T1000 (cell line): Measurements from ENCODE around the gene RASAL2.
"Not testable (repeated sequence)": the region's sequence is repeated elsewhere in the genome, so short reads cannot be mapped to it uniquely, and the experiment has no call there.

Experiments used
- DNase-seq: peaks from one replicate; lab custom pipeline; 2025; ENCODE audit warnings: mixed read lengths; lab: John Stamatoyannopoulos, UW

Gene RASAL2

DNA sequence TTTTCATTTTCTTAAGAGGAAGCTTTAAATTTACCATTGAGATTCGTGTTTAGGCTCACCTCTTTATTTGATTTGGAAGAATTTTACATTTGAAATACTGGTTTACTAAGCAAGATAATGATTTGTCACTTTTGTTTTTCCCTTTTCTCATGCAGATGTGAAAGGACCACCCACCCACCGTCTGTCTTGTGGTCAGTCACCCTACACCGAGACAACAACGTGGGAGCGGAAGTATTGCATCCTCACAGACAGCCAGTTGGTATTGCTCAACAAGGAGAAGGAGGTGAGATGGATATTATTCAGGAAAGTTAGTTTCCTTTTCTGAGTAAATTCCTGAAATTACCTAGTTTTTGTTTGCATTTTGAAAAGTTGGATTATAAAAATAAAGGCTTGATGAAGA lies 189.5 kb downstream of the RASAL2 start:
- DNase-seq, result no peak

- DNase-seq, result no peak
These were observed 190.2 kb downstream of the RASAL2 start for GRCh38 chr1:178284058-178284457.

DNA sequence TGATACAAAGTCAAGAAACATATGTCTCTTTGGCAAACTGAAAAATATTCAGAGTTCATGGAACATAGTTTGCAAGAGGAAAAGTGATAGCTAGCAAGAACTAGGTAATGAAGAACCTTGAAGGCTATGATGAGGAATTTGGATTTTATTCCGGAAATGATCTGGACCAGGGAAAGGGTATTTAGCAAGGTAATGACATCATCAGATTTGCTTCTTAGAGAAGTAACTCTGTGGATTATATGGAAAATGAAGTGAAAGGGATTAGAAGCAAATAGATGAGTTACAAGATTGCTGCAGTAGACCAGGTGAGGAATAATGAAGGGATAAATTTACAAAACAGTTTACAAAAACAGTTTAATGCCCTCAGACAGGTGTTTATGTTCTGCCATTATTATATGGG lies 197.3 kb downstream of the RASAL2 start:
- no peak for DNase-seq

GRCh38 chr1:178294654-178295053 lies 200.8 kb downstream of the RASAL2 start:
- no peak for DNase-seq

GRCh38 chr1:178300352-178300699 lies 206.4 kb downstream of the RASAL2 start:
- DNase-seq, result no peak

DNA sequence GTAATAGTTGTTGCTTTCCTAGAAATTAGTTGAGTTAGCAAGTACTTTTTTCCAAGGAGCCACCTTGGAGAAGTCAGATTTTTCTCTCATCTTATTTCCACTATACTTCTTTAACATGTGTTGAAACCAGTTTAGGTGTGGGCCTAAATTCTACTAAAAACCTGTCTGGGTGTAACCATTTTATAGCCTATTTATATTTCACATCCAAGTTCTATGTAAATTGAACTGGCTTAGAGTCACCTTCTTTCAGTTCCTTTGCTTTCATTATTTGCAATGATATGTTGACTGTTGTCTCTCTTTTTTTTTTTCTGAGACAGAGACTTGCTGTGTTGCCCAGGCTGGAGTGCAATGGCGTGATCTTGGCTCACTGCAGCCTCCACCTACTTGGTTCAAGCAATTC lies 207.2 kb downstream of the RASAL2 start:
- no peak for DNase-seq

GRCh38 chr1:178307264-178307663 lies 213.4 kb downstream of the RASAL2 start:
- no peak for DNase-seq

- DNase-seq, result no peak
These were observed 214.5 kb downstream of the RASAL2 start for GRCh38 chr1:178308438-178308837.

GRCh38 chr1:178310685-178311105 lies 216.8 kb downstream of the RASAL2 start:
- peak; percentile 39 for DNase-seq

GRCh38 chr1:178311164-178311563 lies 217.3 kb downstream of the RASAL2 start:
- no peak for DNase-seq

DNA sequence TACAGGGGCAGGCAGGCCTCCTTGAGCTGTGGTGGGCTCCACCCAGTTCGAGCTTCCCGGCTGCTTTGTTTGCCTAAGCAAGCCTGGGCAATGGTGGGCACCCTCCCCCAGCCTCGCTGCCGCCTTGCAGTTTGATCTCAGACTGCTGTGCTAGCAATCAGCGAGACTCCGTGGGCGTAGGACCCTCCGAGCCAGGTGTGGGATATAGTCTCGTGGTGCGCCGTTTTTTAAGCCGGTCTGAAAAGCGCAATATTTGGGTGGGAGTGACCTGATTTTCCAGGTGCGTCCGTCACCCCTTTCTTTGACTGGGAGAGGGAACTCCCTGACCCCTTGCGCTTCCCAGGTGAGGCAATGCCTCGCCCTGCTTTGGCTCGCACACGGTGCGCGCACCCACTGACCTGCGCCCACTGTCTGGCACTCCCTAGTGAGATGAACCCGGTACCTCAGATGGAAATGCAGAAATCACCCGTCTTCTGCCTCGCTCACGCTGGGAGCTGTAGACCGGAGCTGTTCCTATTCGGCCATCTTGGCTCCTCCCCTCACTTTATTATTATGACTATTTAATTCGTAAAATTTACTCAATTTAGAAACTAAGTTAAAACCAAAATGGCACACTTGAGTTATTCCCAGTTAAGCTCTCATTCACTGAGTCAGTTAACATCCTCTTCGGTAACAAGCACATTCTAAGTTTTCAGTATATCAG lies 226.5 kb downstream of the RASAL2 start:
- not testable (repeated sequence) for DNase-seq

GRCh38 chr1:178323067-178323466 lies 229.2 kb downstream of the RASAL2 start:
- no peak for DNase-seq

DNA sequence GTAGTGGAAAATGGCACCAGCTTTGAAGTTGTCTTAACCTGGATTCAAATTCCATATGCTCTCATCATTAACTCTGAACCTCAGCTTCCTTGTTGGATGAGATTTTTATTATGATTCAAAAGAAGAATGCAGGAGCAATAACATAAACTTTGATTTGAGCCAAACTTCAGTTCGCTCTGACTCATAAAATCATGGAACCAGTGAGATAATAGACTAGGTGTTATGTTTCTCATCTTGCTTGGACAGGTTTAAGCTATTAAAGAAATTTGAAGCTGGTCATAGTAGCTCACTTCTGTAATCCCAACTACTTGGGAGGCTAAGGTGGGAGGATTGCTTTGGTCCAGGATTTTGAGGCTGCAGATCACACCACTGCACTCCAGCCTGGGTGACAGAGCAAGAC lies 230.1 kb downstream of the RASAL2 start:
- DNase-seq, result no peak

DNA sequence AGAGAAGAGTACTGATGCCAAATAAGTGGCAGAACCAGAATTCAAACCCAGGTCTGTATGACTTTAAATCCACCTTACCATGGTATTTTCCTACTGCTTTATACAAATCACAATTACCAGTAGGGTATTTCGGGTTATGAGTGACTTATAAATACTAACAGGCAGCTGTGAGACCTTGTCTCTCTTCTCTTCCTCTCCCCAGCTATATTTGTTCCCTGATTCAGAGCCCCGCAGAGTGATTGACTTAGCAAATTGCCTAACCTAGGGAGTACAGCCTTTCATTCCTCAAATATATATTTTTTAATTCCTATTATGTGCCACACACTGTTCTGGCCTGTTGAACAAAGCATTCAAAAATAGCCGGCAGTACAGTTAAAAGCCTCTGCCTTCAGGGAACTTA lies 234.8 kb downstream of the RASAL2 start:
- DNase-seq, result no peak

DNA sequence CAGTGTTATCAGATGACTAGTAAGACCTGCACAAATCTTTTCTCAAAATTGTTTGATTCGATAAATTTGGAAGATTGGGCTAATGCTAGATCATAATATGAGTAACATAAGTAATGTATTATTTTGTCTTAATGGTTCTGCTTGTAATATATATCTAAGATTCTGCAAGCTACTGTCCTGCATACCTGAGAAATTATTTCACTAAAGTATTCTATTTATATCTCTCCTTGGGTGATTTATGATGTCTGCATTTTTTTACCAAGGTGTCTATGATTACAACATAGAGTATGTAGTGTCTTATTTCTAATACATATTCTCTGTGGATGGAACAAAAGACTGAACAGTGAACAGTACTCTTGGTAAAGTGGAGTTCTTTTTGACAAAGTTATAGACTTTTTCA lies 236.2 kb downstream of the RASAL2 start:
- DNase-seq, result no peak

- DNase-seq, result no peak
These were observed 237.1 kb downstream of the RASAL2 start for GRCh38 chr1:178330848-178331497.

- DNase-seq, result no peak
These were observed 241.5 kb downstream of the RASAL2 start for GRCh38 chr1:178335426-178335825.

DNA sequence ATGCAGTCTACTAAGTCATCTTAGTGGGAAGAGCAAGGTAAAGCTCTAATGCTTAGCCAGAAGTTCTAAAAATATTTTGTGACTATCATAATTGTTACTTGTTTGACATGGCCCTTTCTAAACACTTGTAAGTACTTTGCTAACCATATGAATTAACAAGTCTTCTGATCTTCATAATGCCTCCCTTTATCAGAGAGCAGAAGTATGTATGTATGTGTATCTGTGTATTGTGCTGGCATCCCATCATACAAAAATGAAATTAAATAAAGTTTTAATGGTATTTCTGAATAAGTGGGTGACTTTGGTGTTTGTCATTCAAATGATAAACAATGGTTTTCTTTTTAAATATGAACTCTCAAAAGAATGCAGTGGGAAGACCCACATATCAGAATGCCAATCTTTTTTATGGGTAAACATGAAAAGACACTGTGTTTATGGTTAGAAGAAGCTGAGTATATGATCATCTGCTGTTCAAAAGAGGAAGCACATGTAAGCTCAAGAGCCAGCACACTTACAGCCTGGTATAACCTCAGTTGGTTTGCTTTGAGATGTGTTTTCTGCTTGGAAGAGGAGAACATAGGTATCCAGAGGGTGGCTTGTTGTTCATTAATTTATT lies 243.3 kb downstream of the RASAL2 start:
- DNase-seq, result no peak

DNA sequence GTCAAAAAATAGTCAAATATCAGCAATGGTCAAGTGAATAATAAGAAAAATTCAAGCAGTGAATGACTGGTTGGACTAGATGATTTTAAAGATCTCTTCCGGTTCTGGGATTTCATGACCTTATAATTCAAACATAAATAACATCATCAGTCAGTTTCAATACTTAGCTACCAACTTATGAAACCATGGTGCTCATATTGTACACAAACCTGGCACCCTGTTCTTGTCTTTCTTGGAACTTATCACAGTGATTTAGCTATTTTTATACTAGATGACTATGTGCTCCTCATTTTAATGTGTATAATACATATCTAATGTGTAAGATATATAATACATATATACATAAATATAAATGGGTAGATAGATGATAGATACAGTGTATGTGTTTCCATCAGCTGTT lies 245.9 kb downstream of the RASAL2 start:
- no peak for DNase-seq

DNA sequence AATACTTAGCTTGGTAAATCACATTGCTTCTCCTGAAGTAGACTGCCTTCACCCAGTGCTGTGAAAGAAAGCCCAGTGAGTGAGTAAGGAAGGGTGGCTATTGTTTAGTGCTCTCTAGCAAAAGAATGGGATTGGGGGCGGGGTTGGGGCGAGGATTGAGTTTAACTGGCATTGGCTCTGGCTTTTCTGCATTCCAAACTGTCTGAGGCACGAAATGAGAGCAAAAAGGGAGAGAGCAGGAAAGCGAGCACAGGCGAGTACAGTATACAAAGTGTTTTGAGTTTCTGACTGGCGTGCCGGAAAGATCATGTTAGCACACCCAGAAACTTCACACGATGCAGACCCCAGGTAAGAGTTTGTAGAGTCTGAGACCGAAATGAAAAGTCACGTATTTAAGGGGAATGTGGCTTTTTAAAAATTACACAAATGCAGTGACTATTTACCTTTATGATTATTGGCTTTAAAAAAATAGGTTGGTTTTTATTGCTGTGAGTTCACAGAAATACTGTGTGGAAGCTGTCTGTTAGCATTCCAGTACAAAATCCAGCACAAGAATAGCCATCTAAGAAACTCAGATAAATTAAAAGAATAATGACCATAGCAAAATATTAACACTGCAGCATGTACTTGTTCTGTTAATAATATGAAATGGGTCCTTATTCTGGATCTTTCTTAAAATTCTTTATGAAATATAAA lies 247.5 kb downstream of the RASAL2 start:
- DNase-seq, result peak; percentile 29

- no peak for DNase-seq
These were observed 248.8 kb downstream of the RASAL2 start for GRCh38 chr1:178342745-178343144.

GRCh38 chr1:178344513-178345091 lies 250.7 kb downstream of the RASAL2 start:
- no peak for DNase-seq

DNA sequence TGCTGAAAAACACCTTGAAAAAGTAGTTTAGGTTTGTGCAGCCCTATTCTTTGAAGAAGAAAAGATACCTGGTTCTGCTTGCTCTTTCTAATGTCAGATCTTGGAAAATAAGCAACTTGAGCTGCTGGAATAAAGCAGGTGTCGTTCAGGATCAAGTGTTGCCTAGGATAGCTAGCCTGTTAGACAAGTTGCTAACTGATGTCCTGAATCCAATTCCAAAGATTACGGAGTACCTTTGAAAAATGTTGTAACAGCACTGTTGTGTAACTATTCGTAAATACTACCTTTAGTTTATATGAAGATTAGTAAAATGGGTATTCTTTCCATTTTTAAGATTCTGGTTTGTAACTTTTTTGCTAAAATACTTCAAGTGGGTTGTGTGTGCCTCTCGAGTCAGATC lies 251.3 kb downstream of the RASAL2 start:
- DNase-seq, result no peak
